ENCODE data around the gene STIM1.
A peak's percentile ranks its signal among the peaks of the same experiment; 100 is the strongest.

Gene STIM1

DNA sequence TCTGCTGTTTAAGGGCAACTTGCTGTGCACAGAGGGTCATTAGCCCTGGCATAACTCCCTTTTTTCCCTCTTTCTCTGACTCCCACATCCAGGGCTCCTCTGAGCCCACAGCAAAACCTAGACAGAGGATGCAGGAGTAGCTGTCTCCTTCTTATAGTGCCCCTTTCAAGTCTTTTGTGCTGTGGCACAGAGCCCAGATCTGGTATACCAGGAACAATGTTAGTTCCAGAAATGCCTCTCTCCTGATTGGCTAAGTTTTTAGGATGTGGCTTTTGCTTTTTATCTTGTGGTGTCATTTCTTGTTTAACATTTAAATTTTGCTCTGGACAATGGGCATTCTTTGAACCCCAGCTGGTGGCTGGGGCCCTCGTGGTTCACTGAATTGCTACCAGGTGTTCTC, 213.5 kb downstream of the STIM1 start:
- DNase-seq (ENCODE audit: low read depth): no peak

DNA sequence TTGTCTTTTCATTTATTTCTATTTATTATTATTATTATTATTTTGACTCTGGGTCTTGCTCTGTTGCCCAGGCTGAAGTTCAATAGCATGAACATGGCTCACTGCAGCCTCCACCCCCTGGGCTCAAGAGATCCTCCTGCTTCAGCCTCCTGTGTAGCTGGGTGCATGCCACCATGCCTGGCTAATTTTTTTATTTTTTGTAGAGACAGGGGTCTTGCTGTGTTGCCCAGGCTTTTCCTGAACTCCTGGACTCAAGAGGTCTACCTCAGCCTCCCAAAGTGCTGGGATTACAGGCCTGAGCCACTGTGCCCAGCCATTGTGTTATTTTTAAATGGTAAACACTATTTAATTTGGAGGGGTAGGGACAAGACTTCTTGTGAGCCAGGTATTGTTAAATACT, 215.9 kb downstream of the STIM1 start:
- DNase-seq (ENCODE audit: low read depth): no peak

- no peak for DNase-seq (ENCODE audit: low read depth)
Observed at GRCh38 chr11:4071914-4072313, 216.4 kb downstream of the STIM1 start.

DNA sequence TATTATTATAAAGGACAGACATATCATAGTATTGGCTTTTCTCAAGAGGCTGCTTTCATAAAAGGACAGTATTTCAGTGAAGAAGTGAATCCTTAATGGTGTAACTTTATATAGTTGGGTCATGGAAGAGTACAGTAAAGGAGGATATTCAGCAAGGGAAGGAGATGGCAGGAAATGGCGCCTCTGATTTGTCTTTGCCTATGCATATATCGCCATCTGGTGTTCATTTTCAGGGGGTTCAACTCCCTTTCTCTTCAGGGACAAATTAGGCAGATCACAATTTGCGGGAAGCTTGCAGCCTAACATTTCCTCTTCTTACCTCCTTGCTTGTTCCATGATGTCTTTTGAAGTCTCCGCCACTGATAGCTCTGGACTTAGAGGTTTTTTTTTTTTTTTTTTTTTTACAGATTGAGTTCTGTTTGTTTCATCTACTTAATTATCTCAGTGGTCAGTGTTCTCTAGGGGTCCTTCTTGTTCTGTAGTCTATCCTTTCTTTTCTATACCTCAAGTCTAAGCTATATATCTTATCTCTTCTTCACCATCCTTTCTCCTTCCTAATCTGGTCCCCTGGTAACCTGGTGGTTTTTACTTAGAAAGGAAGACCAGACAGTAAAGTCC, 217.3 kb downstream of the STIM1 start:
- DNase-seq (ENCODE audit: low read depth): peak; percentile 57

DNA sequence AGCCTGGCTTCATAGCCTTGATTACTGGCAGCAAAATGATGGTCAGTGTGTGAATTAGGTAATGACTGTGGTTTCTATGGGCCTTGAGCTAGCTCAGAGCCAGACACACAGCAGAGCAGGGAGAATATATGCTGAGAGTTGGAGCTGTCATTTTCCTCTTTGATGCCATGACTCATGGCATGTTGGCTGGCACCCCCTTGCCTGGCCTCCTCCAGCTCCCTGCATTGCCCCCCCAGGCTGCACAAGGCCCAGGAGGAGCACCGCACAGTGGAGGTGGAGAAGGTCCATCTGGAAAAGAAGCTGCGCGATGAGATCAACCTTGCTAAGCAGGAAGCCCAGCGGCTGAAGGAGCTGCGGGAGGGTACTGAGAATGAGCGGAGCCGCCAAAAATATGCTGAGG, 218.8 kb downstream of the STIM1 start:
- no peak for DNase-seq (ENCODE audit: low read depth)

GRCh38 chr11:4076774-4077173, 221.3 kb downstream of the STIM1 start:
- no peak for DNase-seq (ENCODE audit: low read depth)

GRCh38 chr11:4083198-4083597, 227.7 kb downstream of the STIM1 start:
- DNase-seq (ENCODE audit: low read depth): no peak

DNA sequence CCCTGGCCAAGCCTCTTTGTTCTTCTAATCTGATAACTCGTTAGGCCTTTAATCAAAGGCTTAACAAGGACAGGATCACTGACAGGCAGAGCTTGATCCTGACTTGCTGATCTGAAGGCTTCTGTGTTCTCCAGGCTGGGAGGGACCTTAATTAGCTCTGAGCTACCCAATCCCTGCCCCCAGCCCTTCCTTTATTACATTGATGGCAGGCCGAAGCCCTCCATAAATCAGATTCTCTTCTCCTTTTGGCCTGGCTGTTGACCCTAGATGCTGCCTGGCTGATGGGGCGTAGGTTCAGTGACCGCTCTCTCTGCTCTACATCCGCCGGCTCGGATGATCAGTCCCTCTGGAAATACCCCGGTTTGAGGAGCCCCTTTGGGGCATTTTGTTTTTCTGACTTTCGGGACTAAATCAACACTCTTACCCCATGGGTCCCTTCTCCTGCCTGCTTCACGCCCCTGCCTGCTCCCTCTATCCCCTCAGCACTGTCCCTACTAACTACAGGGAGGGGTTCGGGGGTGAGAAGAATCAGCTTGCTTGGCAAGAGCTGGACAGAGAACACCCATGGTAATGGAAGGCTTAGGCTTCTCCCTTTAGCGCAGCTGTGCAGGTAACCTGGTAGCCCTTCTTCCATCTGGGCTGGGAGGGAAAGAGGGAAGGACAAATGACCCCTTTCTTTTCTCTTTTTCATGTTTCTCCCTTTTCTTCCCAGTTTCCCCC, 229.1 kb downstream of the STIM1 start:
- no peak for DNase-seq (ENCODE audit: low read depth)

DNA sequence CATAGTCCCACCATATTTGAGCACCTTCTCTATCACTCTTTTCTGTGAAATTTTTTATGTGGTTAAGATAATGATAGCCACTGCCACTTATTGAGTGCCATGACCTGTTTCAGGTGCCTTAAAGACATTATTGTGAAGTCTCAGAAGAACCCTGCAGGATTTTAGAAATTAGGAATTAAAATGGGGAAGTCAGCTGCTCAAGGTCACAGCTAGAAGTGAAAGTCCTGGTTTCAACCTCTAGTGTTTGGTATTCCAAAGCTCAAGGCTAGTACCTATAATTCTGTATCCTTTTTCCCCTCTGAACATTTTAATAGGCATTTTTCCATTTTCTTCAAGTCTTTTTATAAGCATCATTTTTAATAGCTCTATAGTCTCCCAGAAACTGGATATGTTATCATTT, 230.1 kb downstream of the STIM1 start:
- DNase-seq (ENCODE audit: low read depth): no peak

DNA sequence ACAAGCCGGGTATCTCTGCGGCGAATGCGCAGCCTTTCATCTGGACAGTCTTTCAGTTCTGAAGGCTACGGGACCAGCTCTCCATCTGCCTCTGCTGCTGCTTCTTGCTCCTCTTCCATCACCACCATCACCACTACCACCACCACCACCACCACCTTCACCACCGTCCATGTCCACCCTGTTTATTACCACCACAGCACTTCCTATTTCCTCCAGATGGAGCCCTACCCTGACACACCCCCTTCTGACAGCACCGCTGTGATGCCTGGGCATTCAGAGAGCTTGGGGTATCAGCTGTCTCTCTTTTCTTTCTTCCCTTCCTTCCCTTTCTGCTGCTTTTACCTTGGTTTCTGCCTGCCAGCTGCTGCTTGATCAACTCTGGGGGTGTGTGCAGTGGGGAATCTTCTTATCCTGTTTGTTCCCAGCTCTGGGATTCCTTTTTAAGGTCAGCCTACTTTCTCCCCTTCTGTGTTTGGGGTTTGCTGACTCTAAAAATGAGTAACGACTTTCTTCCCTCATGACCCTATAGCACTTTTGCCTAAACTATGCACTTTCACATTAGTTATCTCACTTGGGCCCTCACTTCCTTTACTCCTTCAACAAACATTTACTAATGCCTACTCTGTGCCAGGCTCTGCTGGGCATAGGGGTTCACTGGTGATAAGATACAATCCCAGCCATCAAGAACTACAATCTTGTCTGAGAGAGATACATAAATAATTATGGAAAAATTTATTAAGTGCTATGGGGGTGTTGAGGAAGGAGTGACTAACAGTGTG, 231.3 kb downstream of the STIM1 start:
- no peak for DNase-seq (ENCODE audit: low read depth)

GRCh38 chr11:4087551-4087950, 232.1 kb downstream of the STIM1 start:
- no peak for DNase-seq (ENCODE audit: low read depth)

GRCh38 chr11:4090258-4090657, 234.8 kb downstream of the STIM1 start:
- DNase-seq (ENCODE audit: low read depth): no peak

DNA sequence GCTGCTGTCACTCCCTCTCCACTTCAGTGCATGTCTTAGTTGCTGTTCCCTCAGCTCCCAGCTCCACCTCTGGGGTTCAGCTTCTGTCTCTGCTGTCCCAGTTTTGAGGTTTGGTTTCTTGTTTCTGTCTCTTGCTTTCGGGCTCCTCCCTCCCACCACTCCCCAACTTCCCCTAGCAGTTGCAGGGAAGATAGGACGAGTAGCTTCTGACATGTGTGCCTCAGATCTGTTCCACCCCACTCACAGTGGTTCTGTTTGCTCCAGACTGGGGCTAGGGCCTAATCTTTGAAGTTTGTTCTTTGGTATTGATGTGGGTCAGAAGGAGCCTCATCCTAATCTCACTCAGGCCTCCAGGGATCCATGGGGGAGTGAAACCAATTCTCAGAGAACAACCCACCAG, 236.6 kb downstream of the STIM1 start:
- DNase-seq (ENCODE audit: low read depth): no peak

GRCh38 chr11:4093519-4094347, 238.3 kb downstream of the STIM1 start:
- DNase-seq (ENCODE audit: low read depth): no peak

- DNase-seq (ENCODE audit: low read depth): peak; percentile 90
Observed at GRCh38 chr11:4094348-4095291, 239.2 kb downstream of the STIM1 start, which contains the start of gene RRM1. Gene RRM1, plus strand, starts transcription at chr11:4094799. Its CDS starts 214 bp downstream, at chr11:4095013.

- peak; percentile 44 for DNase-seq (ENCODE audit: low read depth)
Observed at GRCh38 chr11:4095509-4096230, 240.2 kb downstream of the STIM1 start.

DNA sequence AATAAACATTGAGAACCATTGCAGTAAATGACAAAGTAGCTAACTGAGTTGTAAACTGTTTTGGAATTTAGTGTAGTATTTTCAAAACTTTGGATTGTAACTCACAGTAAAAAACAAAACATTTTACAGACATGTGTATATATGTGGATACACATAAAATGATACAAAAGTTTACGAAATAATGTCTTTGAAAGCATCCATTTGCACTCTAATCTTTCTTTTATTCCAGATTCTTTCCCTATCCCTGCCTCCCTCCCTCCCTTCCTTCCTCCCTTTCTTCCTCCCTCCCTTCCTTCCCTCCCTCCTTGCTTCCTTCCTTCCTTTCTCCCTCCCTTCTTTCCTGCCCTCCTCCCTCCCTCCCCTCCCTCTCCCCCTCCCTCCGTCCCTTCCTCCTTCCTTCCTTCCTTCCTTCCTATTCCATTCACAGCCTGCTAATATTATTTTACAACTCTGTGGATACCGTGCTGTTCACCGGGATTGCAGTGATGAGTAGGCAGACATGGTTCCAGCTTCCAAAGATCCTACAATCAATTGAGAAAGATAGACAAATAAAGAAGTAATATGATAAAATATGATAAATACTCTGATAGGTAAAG, 242.7 kb downstream of the STIM1 start:
- DNase-seq (ENCODE audit: low read depth): no peak

- no peak for DNase-seq (ENCODE audit: low read depth)
Observed at GRCh38 chr11:4102711-4103110, 247.2 kb downstream of the STIM1 start.

- DNase-seq (ENCODE audit: low read depth): no peak
Observed at GRCh38 chr11:4103269-4103668, 247.8 kb downstream of the STIM1 start.

GRCh38 chr11:4105916-4106315, 250.5 kb downstream of the STIM1 start:
- no peak for DNase-seq (ENCODE audit: low read depth)

Measured in GM04504 (cell line).